Measurements from ENCODE around the gene CDK1.

GRCh38 chr10:60734226-60734625, 44.1 kb upstream of the CDK1 start:
- TF ChIP-seq, protein P1, sequence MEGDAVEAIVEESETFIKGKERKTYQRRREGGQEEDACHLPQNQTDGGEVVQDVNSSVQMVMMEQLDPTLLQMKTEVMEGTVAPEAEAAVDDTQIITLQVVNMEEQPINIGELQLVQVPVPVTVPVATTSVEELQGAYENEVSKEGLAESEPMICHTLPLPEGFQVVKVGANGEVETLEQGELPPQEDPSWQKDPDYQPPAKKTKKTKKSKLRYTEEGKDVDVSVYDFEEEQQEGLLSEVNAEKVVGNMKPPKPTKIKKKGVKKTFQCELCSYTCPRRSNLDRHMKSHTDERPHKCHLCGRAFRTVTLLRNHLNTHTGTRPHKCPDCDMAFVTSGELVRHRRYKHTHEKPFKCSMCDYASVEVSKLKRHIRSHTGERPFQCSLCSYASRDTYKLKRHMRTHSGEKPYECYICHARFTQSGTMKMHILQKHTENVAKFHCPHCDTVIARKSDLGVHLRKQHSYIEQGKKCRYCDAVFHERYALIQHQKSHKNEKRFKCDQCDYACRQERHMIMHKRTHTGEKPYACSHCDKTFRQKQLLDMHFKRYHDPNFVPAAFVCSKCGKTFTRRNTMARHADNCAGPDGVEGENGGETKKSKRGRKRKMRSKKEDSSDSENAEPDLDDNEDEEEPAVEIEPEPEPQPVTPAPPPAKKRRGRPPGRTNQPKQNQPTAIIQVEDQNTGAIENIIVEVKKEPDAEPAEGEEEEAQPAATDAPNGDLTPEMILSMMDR (optimal IDR thresholded peaks at IDR 0.05 in 1 of 3, IDR thresholded peaks at IDR 0.05 in 1 of 3, conservative IDR thresholded peaks at IDR 0.05 in 1 of 3; ENCODE audit: extremely low read depth in 1 of 3, insufficient read depth in 2 of 3, low read length in 3 of 3) = no peak
- no peak for TF ChIP-seq EZH2 (IDR thresholded peaks at IDR 0.05; ENCODE audit: low read length)
